Measurements from ENCODE around the gene ATP2B1.

Gene ATP2B1

GRCh38 chr12:89707703-89708564 lies 704 bp downstream of the ATP2B1 start (continued):
- no peak for TF ChIP-seq ZBTB17 (tag by site-specific recombination; IDR thresholded peaks at IDR 0.05)

GRCh38 chr12:89706986-89707702 lies 1.5 kb downstream of the ATP2B1 start:
- H3K9me3 ChIP-seq (ENCODE audit: control insufficient read depth, insufficient read depth, low read depth, low read length) = no peaks in the 10 kb centered on the region
- H3K4me3 ChIP-seq (ENCODE audit: low read depth, low read length) = peak overlapping the region; percentile 96
- peaks cover 26% of the 10 kb centered on the region for H3K4me1 ChIP-seq (ENCODE audit: control insufficient read depth, insufficient read depth, low read length)
- ChIA-PET CTCF (interaction anchor here (0.7 to 1.6 kb wide), 3 partner anchors 156 to 398 kb away, joined by 3 to 4 read pairs (median 4); no protein-coding TSS in a partner anchor), POLR2A (no interaction called here)
- no peaks in the 10 kb centered on the region for H3K36me3 ChIP-seq (ENCODE audit: control insufficient read depth in 2 of 2, insufficient read depth in 1 of 2, low read length in 2 of 2)
- TF ChIP-seq ZBTB17 (tag by site-specific recombination; IDR thresholded peaks at IDR 0.05) (0 out of 2 replicates have a peak, but pooled peaks have one; percentile 11), ZNF223 (tag by site-specific recombination; IDR thresholded peaks at IDR 0.05) (no peak), EGR2 (tag by site-specific recombination; IDR thresholded peaks at IDR 0.05; ENCODE audit: low read depth) (no peak), ZNF335 (tag by site-specific recombination; conservative IDR thresholded peaks at IDR 0.05) (peak; percentile 51), MZF1 (tag by site-specific recombination; IDR thresholded peaks at IDR 0.05; ENCODE audit: borderline replicate concordance) (0 out of 2 replicates have a peak, but pooled peaks have one; percentile 40)
- peak overlapping the region; percentile 100; the same call in 1 of the 2 replicates for H3K27ac ChIP-seq (ENCODE audit: extremely low read depth, low read depth, low read length)

GRCh38 chr12:89706551-89706950 lies 2.1 kb downstream of the ATP2B1 start:
- Histone ChIP-seq H3K4me1 (ENCODE audit: control insufficient read depth, insufficient read depth, low read length) (peaks cover 26% of the 10 kb centered on the region), H3K27ac (ENCODE audit: extremely low read depth, low read depth, low read length) (no peak overlapping the region; the same call in 1 of the 2 replicates), H3K9me3 (ENCODE audit: control insufficient read depth, insufficient read depth, low read depth, low read length) (no peaks in the 10 kb centered on the region), H3K4me3 (ENCODE audit: low read depth, low read length) (peak overlapping the region; percentile 96; the same call in 1 of the 2 replicates), H3K36me3 (ENCODE audit: control insufficient read depth in 2 of 2, insufficient read depth in 1 of 2, low read length in 2 of 2) (no peaks in the 10 kb centered on the region)
- CTCF ChIA-PET = interaction anchor here (0.7 to 1.6 kb wide), 3 partner anchors 156 to 399 kb away, joined by 3 to 4 read pairs (median 4); no protein-coding TSS in a partner anchor
- POLR2A ChIA-PET = interaction anchor here (1.1 kb wide), 1 partner anchor 11 kb away, joined by 3 read pairs; no protein-coding TSS in a partner anchor
- TF ChIP-seq PRDM2 (tag by site-specific recombination; IDR thresholded peaks at IDR 0.05; ENCODE audit: borderline replicate concordance) = no peak
- no peak for TF ChIP-seq ZNF48 (tag by site-specific recombination; IDR thresholded peaks at IDR 0.05)
- TF ChIP-seq ZNF341 (tag by site-specific recombination; IDR thresholded peaks at IDR 0.05; ENCODE audit: low read depth) = no peak
- peak; percentile 38 for TF ChIP-seq PRDM1 (tag by site-specific recombination; IDR thresholded peaks at IDR 0.05)
- TF ChIP-seq ZNF510 (tag by site-specific recombination; IDR thresholded peaks at IDR 0.05; ENCODE audit: insufficient replicate concordance) = no peak
- TF ChIP-seq HOXA7 (CRISPR knock-in tag; IDR thresholded peaks at IDR 0.05; ENCODE audit: borderline replicate concordance) = no peak
- TF ChIP-seq, protein P1, sequence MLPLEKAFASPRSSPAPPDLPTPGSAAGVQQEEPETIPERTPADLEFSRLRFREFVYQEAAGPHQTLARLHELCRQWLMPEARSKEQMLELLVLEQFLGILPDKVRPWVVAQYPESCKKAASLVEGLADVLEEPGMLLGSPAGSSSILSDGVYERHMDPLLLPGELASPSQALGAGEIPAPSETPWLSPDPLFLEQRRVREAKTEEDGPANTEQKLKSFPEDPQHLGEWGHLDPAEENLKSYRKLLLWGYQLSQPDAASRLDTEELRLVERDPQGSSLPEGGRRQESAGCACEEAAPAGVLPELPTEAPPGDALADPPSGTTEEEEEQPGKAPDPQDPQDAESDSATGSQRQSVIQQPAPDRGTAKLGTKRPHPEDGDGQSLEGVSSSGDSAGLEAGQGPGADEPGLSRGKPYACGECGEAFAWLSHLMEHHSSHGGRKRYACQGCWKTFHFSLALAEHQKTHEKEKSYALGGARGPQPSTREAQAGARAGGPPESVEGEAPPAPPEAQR (tag by site-specific recombination; IDR thresholded peaks at IDR 0.05) = no peak

Data from HEK293 (cell line).